Mesendoderm (in vitro differentiated cells): ENCODE results near the gene SLC35A1.

Experiments used
- DNase-seq: peaks from one replicate; pipeline ENCODE4 v3.0.0; 2013
- H2AK5ac ChIP-seq: 2 replicates; pipeline ENCODE4 v1.6.1; 2013; ENCODE audit warnings: low read length, inconsistent platforms
- H2BK120ac ChIP-seq: 2 replicates; pipeline ENCODE4 v1.6.1; 2013; ENCODE audit warnings: low read depth, mild to moderate bottlenecking, low read length, moderate library complexity, mixed read lengths
- H2BK15ac ChIP-seq: replicated peaks from 2 replicates; pipeline ENCODE4 v1.6.1; 2013; ENCODE audit warnings: low read depth, mild to moderate bottlenecking, moderate library complexity
- H2BK5ac ChIP-seq: 2 replicates; pipeline ENCODE4 v1.6.1; 2013; ENCODE audit warnings: low read length, inconsistent platforms
- H3K18ac ChIP-seq: 2 replicates; pipeline ENCODE4 v1.6.1; 2013; ENCODE audit warnings: mild to moderate bottlenecking, low read length, mixed read lengths
- H3K23ac ChIP-seq: one replicate; pipeline ENCODE4 v1.6.1; 2013; ENCODE audit warnings: low read length
- H3K27ac ChIP-seq: 2 replicates; pipeline ENCODE4 v1.5.1; 2013; ENCODE audit warnings: low read depth, mild to moderate bottlenecking, inconsistent platforms, low read length, moderate library complexity
- H3K27me3 ChIP-seq: 2 replicates; pipeline ENCODE4 v1.6.1; 2013; ENCODE audit warnings: low read length, control low read depth, mild to moderate bottlenecking, inconsistent platforms; ENCODE audit not compliant: insufficient read depth, poor library complexity
- H3K36me3 ChIP-seq: 2 replicates; pipeline ENCODE4 v1.6.1; 2013; ENCODE audit warnings: low read length, inconsistent platforms; ENCODE audit not compliant: control insufficient read depth, insufficient read depth
- H3K4ac ChIP-seq: one replicate; pipeline ENCODE4 v1.6.1; 2013; ENCODE audit warnings: low read depth, mild to moderate bottlenecking, low read length, moderate library complexity
- H3K4me1 ChIP-seq: 2 replicates; pipeline ENCODE4 v1.6.1; 2013; ENCODE audit warnings: low read depth, low read length, inconsistent platforms; ENCODE audit not compliant: control insufficient read depth
- H3K4me2 ChIP-seq: 2 replicates; pipeline ENCODE4 v1.6.1; 2013; ENCODE audit warnings: low read length
- H3K4me3 ChIP-seq: 2 replicates; pipeline ENCODE4 v1.5.1; 2013; ENCODE audit warnings: mild to moderate bottlenecking, low read length
- H3K56ac ChIP-seq: one replicate; pipeline ENCODE4 v1.6.1; 2013; ENCODE audit warnings: low read length
- H3K79me1 ChIP-seq: 2 replicates; pipeline ENCODE4 v1.6.1; 2013; ENCODE audit warnings: low read length, inconsistent platforms
- H3K79me2 ChIP-seq: 2 replicates; pipeline ENCODE4 v1.6.1; 2013; ENCODE audit warnings: mild to moderate bottlenecking, low read length; ENCODE audit not compliant: control insufficient read depth, insufficient read depth
- H3K9ac ChIP-seq: 2 replicates; pipeline ENCODE4 v1.6.1; 2013; ENCODE audit warnings: low read length, inconsistent platforms
- H4K5ac ChIP-seq: one replicate; pipeline ENCODE4 v1.6.1; 2013; ENCODE audit warnings: low read length
- H4K8ac ChIP-seq: one replicate; pipeline ENCODE4 v1.6.1; 2013; ENCODE audit warnings: low read depth, mild to moderate bottlenecking, control low read depth, low read length, moderate library complexity
- WGBS: extraction: QIAGEN DNeasy Blood & Tissue Kit; methylation state at CpG from one replicate; pipeline ENCODE4 v1.1.7; 2013; ENCODE audit warnings: low lambda C conversion rate, missing lambda C conversion rate; ENCODE audit not compliant: insufficient coverage; ENCODE audit errors: extremely low coverage; 5-methylcytosine and 5-hydroxymethylcytosine counted together

SLC35A1 gene

GRCh38 chr6:87441711-87442110 lies 31.1 kb upstream of the SLC35A1 start:
- Histone ChIP-seq H3K56ac (no peak overlapping the region), H3K23ac (no peak overlapping the region), H2AK5ac (no peak overlapping the region), H3K4me1 (peaks cover 4% of the 10 kb centered on the region), H3K79me1 (no peaks in the 10 kb centered on the region), H3K4ac (no peak overlapping the region), H3K9ac (no peak overlapping the region), H2BK15ac (no peak overlapping the region), H3K4me2 (no peak overlapping the region), H3K27me3 (no peaks in the 10 kb centered on the region), H3K36me3 (no peaks in the 10 kb centered on the region), H4K8ac (no peak overlapping the region), H3K79me2 (no peaks in the 10 kb centered on the region), H3K4me3 (no peak overlapping the region), H4K5ac (no peak overlapping the region), H2BK5ac (no peak overlapping the region), H2BK120ac (no peak overlapping the region), H3K27ac (no peak overlapping the region), H3K18ac (no peak overlapping the region)
- WGBS: no CpG with 5 or more reads among the region's 5 CpGs
- no peak for DNase-seq

- Histone ChIP-seq H4K5ac (no peak overlapping the region), H3K23ac (no peak overlapping the region), H3K27me3 (no peaks in the 10 kb centered on the region), H2BK5ac (no peak overlapping the region), H3K9ac (no peak overlapping the region), H2BK15ac (no peak overlapping the region), H3K56ac (peak overlapping the region; percentile 42), H3K4me1 (peaks cover 4% of the 10 kb centered on the region), H3K27ac (no peak overlapping the region), H3K36me3 (no peaks in the 10 kb centered on the region), H3K4me3 (no peak overlapping the region), H4K8ac (no peak overlapping the region), H3K79me1 (no peaks in the 10 kb centered on the region), H3K18ac (no peak overlapping the region), H2AK5ac (no peak overlapping the region), H3K4ac (no peak overlapping the region), H3K4me2 (no peak overlapping the region), H2BK120ac (no peak overlapping the region), H3K79me2 (no peaks in the 10 kb centered on the region)
- peak; percentile 91 for DNase-seq
- no CpG with 5 or more reads among the region's 2 CpGs for WGBS
These were observed 28.4 kb upstream of the SLC35A1 start for GRCh38 chr6:87444362-87444761.

- no CpG with 5 or more reads among the region's 2 CpGs for WGBS
- Histone ChIP-seq H3K27me3 (no peaks in the 10 kb centered on the region), H3K4me1 (no peaks in the 10 kb centered on the region), H3K36me3 (no peaks in the 10 kb centered on the region), H3K9ac (no peak overlapping the region), H4K8ac (no peak overlapping the region), H3K27ac (no peak overlapping the region), H2BK5ac (no peak overlapping the region), H2BK15ac (no peak overlapping the region), H3K4me2 (no peak overlapping the region), H3K79me2 (no peaks in the 10 kb centered on the region), H3K23ac (no peak overlapping the region), H4K5ac (no peak overlapping the region), H3K79me1 (no peaks in the 10 kb centered on the region), H3K56ac (no peak overlapping the region), H3K4me3 (no peak overlapping the region), H3K18ac (no peak overlapping the region), H2BK120ac (no peak overlapping the region), H3K4ac (no peak overlapping the region), H2AK5ac (no peak overlapping the region)
- no peak for DNase-seq
These were observed 7.7 kb upstream of the SLC35A1 start for GRCh38 chr6:87465051-87465450.

GRCh38 chr6:87473419-87473903 lies 687 bp downstream of the SLC35A1 start:
- H2BK5ac ChIP-seq: no peak overlapping the region
- peak overlapping the region; percentile 79 for H3K4me3 ChIP-seq
- no peak overlapping the region for H2BK120ac ChIP-seq
- no peaks in the 10 kb centered on the region for H3K27me3 ChIP-seq
- H2AK5ac ChIP-seq: no peak overlapping the region
- H3K4ac ChIP-seq: no peak overlapping the region
- H4K8ac ChIP-seq: no peak overlapping the region
- no CpG with 5 or more reads among the region's 15 CpGs for WGBS
- H3K4me1 ChIP-seq: no peaks in the 10 kb centered on the region
- peak overlapping the region; percentile 99 for H3K56ac ChIP-seq
- H3K79me2 ChIP-seq: no peaks in the 10 kb centered on the region
- no peak overlapping the region for H3K27ac ChIP-seq
- no peaks in the 10 kb centered on the region for H3K36me3 ChIP-seq
- H3K9ac ChIP-seq: peak overlapping the region; percentile 93
- H3K23ac ChIP-seq: no peak overlapping the region
- no peaks in the 10 kb centered on the region for H3K79me1 ChIP-seq
- no peak overlapping the region for H2BK15ac ChIP-seq
- no peak overlapping the region for H3K18ac ChIP-seq
- H3K4me2 ChIP-seq: peak overlapping the region; percentile 76
- no peak overlapping the region for H4K5ac ChIP-seq
- no peak for DNase-seq

- Histone ChIP-seq H3K4me2 (no peak overlapping the region), H3K23ac (no peak overlapping the region), H4K8ac (no peak overlapping the region), H2AK5ac (no peak overlapping the region), H3K79me2 (no peaks in the 10 kb centered on the region), H3K4ac (no peak overlapping the region), H3K18ac (no peak overlapping the region), H3K79me1 (no peaks in the 10 kb centered on the region), H2BK5ac (no peak overlapping the region), H3K27ac (no peak overlapping the region), H3K27me3 (no peaks in the 10 kb centered on the region), H2BK15ac (no peak overlapping the region), H3K9ac (no peak overlapping the region), H3K36me3 (no peaks in the 10 kb centered on the region), H2BK120ac (no peak overlapping the region), H3K4me3 (no peak overlapping the region), H3K4me1 (no peaks in the 10 kb centered on the region), H4K5ac (no peak overlapping the region), H3K56ac (no peak overlapping the region)
- WGBS: 100% methylated on average over 1 of the region's 3 CpGs
- DNase-seq: no peak
These were observed 9.2 kb downstream of the SLC35A1 start for GRCh38 chr6:87481931-87482330.

GRCh38 chr6:87482366-87482765 lies 9.6 kb downstream of the SLC35A1 start:
- Histone ChIP-seq H3K4me3 (no peak overlapping the region), H3K18ac (no peak overlapping the region), H3K79me2 (no peaks in the 10 kb centered on the region), H3K56ac (no peak overlapping the region), H2BK120ac (no peak overlapping the region), H3K4me1 (no peaks in the 10 kb centered on the region), H3K4ac (no peak overlapping the region), H2BK15ac (no peak overlapping the region), H3K27me3 (no peaks in the 10 kb centered on the region), H4K5ac (no peak overlapping the region), H3K27ac (no peak overlapping the region), H3K79me1 (no peaks in the 10 kb centered on the region), H4K8ac (no peak overlapping the region), H2AK5ac (no peak overlapping the region), H3K36me3 (no peaks in the 10 kb centered on the region), H3K23ac (no peak overlapping the region), H3K9ac (no peak overlapping the region), H2BK5ac (no peak overlapping the region), H3K4me2 (no peak overlapping the region)
- no CpG with 5 or more reads among the region's 4 CpGs for WGBS
- no peak for DNase-seq
